Body of pancreas (tissue), 4 donors: ENCODE data around the gene SUN5. TPM values are rescaled to one million over a fixed set of nuclear protein-coding genes. Genes with fewer than 3 reads are reported as not detected.

Experiments
- ATAC-seq: fragments of 150-250 bp; one replicate; pipeline ENCODE4 v1.9.1; 2016
- DNase-seq, 4 donors: peaks; one replicate each; pipeline ENCODE4 v3.0.0-alpha.2; 2019
- H3K27ac ChIP-seq, 4 donors: fragments of 200-600 bp; sonication (generic); 1 replicate in 3 of 4; 2 replicates in 1 of 4; pipeline versions ENCODE4 v1.5.1 to v1.6.1; 2016 to 2019; ENCODE audit warnings: mild to moderate bottlenecking in 1 of 4, mixed read lengths in 1 of 4, moderate library complexity in 1 of 4
- H3K27me3 ChIP-seq, 2 donors: fragments of 200-600 bp; sonication (generic); one replicate each; pipeline ENCODE4 v1.6.0; 2016; ENCODE audit warnings: mild to moderate bottlenecking in 1 of 2
- H3K36me3 ChIP-seq, 2 donors: fragments of 200-600 bp; sonication (generic); replicated peaks in 1 of 2; 2 replicates each; pipeline ENCODE4 v1.5.1; 2016; ENCODE audit warnings: low read depth in 2 of 2; ENCODE audit not compliant: insufficient read depth in 1 of 2
- H3K4me1 ChIP-seq: fragments of 200-600 bp; sonication (generic); one replicate; pipeline ENCODE4 v1.6.0; 2016
- H3K4me3 ChIP-seq, 2 donors: fragments of 200-600 bp; sonication (generic); 1 replicate in 1 of 2; 2 replicates in 1 of 2; pipeline ENCODE4 v1.5.1; 2016 to 2019
- H3K9me3 ChIP-seq, 3 donors: fragments of 200-600 bp; sonication (generic); 1 replicate in 2 of 3; 2 replicates in 1 of 3; pipeline ENCODE4 v1.5.1; 2016
- POLR2A ChIP-seq, 3 donors: fragments of 450-650 bp; IDR thresholded peaks; one replicate each; pipeline ENCODE4 v1.6.1; 2016; ENCODE audit warnings: antibody characterized with exemption in 3 of 3, mild to moderate bottlenecking in 2 of 3
- WGBS, 2 donors: methylation state at CpG; one replicate each; pipeline ENCODE4 v1.1.5; 2017; 5-methylcytosine and 5-hydroxymethylcytosine counted together
- intact Hi-C: fragments of 100-400 bp; cut with DNase I; formaldehyde crosslinking; loops from one replicate; pipeline ENCODE4 v1.15.1; 2023
- total RNA-seq, 2 donors: library from RNA; depleted of rRNA; stranded (reverse); fragments of >200 nt; gene quantifications; one replicate each; pipeline ENCODE4 v1.1.0, GENCODE V29; 2016
- TF ChIP-seq, protein P1 (sequence below), 7 experiments: fragments of 450-650 bp in 4 of 7; fragments of 200-600 bp in 3 of 7; sonication (generic) in 3 of 7; IDR thresholded peaks; one replicate each; pipeline ENCODE4 v1.5.1; 2016 to 2019; ENCODE audit warnings: antibody characterized with exemption in 7 of 7

The SUN5 gene
- total RNA-seq, 2 donors from 2014 or later: not detected

DNA sequence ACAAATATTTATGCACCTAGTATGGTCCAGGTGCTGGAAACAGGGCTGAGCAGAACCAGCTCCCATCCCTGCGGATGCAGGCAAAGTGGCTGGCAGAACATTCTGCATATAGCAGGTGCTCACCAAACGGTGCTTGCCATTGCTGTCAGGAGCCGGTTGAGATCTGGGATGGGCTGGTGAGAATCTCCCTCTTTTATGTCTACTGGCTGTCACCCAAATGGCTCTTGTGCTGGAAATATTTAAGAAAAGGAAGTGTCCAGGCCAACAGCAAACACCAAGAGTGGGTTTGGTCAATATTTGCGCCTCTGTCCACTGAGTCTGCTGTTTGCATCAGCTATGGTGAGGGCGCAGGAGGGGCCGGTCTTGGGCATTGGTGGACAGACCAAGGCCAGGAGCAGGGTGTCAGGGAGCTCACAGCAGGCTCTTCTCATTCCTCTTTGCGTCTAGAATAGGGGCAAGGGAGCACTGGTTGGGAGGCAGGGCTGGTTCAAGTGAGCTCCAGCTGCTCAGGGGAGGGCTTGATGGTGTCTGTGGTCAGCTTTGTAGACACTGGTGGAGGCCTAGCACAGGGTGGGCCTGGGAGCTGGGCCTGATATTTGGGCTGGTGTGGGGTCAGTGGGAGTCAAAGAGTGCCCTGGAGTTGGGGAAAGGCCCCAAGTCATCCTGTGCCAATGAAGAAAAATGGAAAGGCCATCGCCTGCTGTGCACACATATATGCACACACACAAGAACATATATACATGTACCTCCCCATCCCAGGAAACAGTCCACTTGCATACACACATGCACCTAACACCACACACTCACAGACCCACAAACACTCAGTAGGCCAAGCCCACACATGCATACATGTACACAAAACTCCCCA, 1.9 kb upstream of the SUN5 start:
- Histone ChIP-seq H3K27ac (no peak overlapping the region), H3K27me3 (no peaks in the 10 kb centered on the region), H3K36me3 (no peaks in the 10 kb centered on the region), H3K4me3 (no peak overlapping the region), H3K4me1 (no peaks in the 10 kb centered on the region), H3K9me3 (no peaks in the 10 kb centered on the region)
- 64 to 66% methylated on average over 8 of the region's 8 CpGs for WGBS, 2 donors
- no peak for TF ChIP-seq POLR2A (IDR thresholded peaks at IDR 0.05)
- TF ChIP-seq, protein P1, sequence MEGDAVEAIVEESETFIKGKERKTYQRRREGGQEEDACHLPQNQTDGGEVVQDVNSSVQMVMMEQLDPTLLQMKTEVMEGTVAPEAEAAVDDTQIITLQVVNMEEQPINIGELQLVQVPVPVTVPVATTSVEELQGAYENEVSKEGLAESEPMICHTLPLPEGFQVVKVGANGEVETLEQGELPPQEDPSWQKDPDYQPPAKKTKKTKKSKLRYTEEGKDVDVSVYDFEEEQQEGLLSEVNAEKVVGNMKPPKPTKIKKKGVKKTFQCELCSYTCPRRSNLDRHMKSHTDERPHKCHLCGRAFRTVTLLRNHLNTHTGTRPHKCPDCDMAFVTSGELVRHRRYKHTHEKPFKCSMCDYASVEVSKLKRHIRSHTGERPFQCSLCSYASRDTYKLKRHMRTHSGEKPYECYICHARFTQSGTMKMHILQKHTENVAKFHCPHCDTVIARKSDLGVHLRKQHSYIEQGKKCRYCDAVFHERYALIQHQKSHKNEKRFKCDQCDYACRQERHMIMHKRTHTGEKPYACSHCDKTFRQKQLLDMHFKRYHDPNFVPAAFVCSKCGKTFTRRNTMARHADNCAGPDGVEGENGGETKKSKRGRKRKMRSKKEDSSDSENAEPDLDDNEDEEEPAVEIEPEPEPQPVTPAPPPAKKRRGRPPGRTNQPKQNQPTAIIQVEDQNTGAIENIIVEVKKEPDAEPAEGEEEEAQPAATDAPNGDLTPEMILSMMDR (IDR thresholded peaks at IDR 0.05): no peak
- no peak for DNase-seq
- intact Hi-C loops: no loop called here
- ATAC-seq: no peak

DNA sequence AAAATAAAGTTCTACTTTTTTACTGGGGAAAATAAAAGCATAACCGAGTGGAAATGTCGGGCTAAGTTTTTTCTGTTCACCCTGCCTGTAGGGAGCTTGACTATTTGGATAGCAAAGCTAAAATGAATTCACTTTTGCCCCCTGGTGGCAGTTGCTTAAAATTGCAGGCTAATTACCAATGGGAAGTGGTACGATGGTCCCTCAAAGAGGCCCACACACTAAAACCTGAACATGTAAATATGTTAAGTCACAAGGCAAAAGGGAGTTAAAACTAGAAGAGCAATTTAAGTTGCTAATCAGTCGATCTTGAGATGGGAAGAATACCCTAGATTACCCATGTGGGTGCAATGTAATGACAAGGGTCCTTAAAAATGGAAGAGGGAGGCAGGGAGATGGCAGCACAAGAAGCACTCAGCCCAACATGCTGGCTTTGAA, 916 bp upstream of the SUN5 start:
- H3K27me3 ChIP-seq: no peaks in the 10 kb centered on the region
- WGBS, 2 donors: 49 to 56% methylated on average over 4 of the region's 4 CpGs
- no peak for ATAC-seq
- TF ChIP-seq, protein P1 (IDR thresholded peaks at IDR 0.05): peak in 1 of 7 experiments; percentile 15
- no peak for TF ChIP-seq POLR2A (IDR thresholded peaks at IDR 0.05)
- H3K4me1 ChIP-seq: no peaks in the 10 kb centered on the region
- H3K9me3 ChIP-seq: no peaks in the 10 kb centered on the region
- intact Hi-C loops: no loop called here
- H3K36me3 ChIP-seq: no peaks in the 10 kb centered on the region
- H3K4me3 ChIP-seq: no peak overlapping the region
- no peak for DNase-seq
- H3K27ac ChIP-seq: no peak overlapping the region

DNA sequence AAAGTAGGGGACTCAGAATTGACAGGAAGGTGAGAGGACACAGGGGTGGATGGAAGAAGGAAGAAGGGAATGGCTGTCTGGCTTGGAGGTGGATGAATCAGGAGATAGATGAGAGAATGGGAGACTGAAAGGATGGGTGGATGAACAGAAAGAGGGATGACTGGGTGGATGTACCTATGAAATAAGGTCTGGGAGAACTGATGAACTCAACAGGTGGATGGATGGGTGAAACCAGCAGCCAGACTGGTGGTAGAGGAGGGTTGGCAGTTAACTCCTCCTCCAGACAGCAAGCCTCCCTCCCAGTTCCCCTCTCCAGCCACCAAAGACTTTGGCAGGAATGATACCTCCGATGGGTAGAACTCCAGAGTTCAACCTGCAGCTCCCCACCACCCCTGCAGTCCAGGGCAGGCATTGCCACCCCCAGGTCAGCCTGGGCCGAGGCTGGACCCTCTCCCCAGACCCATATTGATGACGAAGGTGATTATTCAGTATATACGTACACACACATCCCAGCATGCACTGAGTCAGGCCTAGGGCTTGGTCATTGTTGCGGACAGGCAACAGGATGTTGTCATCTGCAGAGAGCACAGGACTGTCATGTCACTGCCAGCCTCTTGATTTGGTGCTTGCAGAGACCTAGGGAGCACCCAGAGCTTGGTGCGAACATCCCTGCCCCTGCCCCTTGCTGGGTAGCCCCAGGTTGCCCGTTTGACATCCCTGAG, 2.0 kb downstream of the SUN5 start:
- intact Hi-C loops: no loop called here
- TF ChIP-seq POLR2A (IDR thresholded peaks at IDR 0.05): no peak
- TF ChIP-seq, protein P1 (IDR thresholded peaks at IDR 0.05): no peak
- no peaks in the 10 kb centered on the region for H3K4me1 ChIP-seq
- ATAC-seq (no peak), DNase-seq (no peak)
- 60 to 70% methylated on average over 1 to 7 of the region's 7 CpGs for WGBS, 2 donors
- H3K27ac ChIP-seq: no peak overlapping the region
- H3K4me3 ChIP-seq: no peak overlapping the region
- H3K9me3 ChIP-seq: no peaks in the 10 kb centered on the region
- H3K36me3 ChIP-seq: no peaks in the 10 kb centered on the region
- no peaks in the 10 kb centered on the region for H3K27me3 ChIP-seq

DNA sequence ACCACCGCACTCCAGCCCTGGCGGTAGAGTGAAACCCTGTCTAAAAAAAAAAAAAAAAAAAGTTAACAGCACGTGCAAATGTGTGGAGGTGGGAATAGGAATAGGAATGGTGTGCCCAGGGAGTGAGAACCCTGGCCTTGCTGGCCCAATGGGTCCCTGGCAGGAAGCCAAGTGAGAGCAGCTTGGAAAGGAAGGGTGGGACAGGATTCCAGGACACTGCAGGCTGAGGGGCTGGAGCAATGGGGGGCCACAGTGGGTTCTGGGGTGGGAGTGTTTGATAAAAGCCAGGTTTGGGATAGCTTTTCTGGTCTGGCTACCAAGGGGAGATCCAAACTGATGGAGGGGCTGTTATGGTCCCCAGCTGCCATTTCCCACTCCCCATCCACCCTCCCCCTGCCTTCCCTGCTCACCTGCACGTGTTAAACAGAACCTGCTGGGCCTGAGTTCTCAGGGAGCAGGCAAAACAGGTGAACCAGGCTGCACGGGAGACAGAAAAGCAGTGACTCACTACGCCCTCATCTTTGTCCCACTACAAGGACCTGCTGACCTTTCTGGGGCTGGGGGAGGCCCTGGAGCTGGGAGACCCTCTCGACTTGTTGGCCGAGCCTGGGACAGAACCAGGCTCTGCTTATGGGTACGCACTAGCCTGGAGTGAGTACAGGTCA, 3.3 kb downstream of the SUN5 start:
- intact Hi-C loops: no loop called here
- Histone ChIP-seq H3K4me1 (no peaks in the 10 kb centered on the region), H3K27ac (no peak overlapping the region), H3K27me3 (no peaks in the 10 kb centered on the region), H3K4me3 (no peak overlapping the region), H3K9me3 (no peaks in the 10 kb centered on the region), H3K36me3 (no peaks in the 10 kb centered on the region)
- DNase-seq: no peak
- no peak for TF ChIP-seq POLR2A (IDR thresholded peaks at IDR 0.05)
- TF ChIP-seq, protein P1 (IDR thresholded peaks at IDR 0.05): no peak
- ATAC-seq: no peak
- WGBS, 2 donors: 40% methylated on average over 9 of the region's 9 CpGs
